Testis (tissue), 2 donors: ENCODE data around the gene KRT81.

Source experiments
- CTCF ChIP-seq, 3 experiments: fragments of 450-650 bp in 2 of 3; fragments of 200-600 bp in 1 of 3; sonication (generic) in 1 of 3; IDR thresholded peaks; one replicate each; pipeline ENCODE4 v1.5.1; 2016 to 2019; ENCODE audit warnings: antibody characterized with exemption in 3 of 3, mild to moderate bottlenecking in 2 of 3, moderate library complexity in 1 of 3
- POLR2A ChIP-seq: fragments of 450-650 bp; IDR thresholded peaks from one replicate; pipeline ENCODE4 v1.6.1; 2017; ENCODE audit warnings: antibody characterized with exemption, mild to moderate bottlenecking, moderate library complexity

DNA sequence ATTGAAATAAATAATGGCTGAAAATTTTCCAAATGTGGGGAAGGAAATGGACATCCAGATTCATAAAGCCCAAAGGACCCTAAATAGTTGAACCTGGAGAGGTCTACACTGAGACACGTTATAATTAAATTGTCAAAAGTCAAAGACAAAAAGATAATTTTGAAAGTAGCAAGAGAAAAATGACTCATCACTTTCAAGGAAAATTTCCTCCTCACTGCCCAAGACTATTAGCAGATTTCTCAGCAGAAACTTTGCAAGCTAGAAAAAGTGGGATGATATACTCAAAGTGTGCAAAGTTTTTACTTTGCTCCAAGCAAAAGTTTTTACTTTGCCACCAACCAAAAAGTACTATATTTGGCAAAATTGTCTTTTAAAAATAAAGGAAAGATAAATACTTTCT, 45.7 kb upstream of the KRT81 start:
- TF ChIP-seq CTCF (IDR thresholded peaks at IDR 0.05) (no peak), POLR2A (no peak)
